B cell (primary cell): ENCODE measurements around the gene EGFR.

Experiments
- CTCF ChIP-seq: fragments of 200-600 bp; IDR thresholded peaks from one replicate; pipeline ENCODE4 v1.8.0; 2022; ENCODE audit warnings: antibody characterized with exemption, mild to moderate bottlenecking
- EZH2 ChIP-seq: IDR thresholded peaks from 2 replicates; pipeline ENCODE4 v1.6.1; 2012; ENCODE audit warnings: borderline replicate concordance, low read depth, mild to moderate bottlenecking, moderate library complexity, low read length; ENCODE audit not compliant: insufficient read depth, poor library complexity, severe bottlenecking

GRCh38 chr7:55192723-55193122 is 173.9 kb downstream of the EGFR start:
- TF ChIP-seq CTCF (no peak), EZH2 (no peak)
